GM23248 (cell line): ENCODE results near the gene STXBP3. TPM values are rescaled to one million over a fixed set of nuclear protein-coding genes. Genes with fewer than 3 reads are reported as not detected.

Source experiments
- DNase-seq: peaks from one replicate; pipeline ENCODE4 v3.0.0-alpha.2; 2015
- H2AFZ ChIP-seq: fragments of 200-600 bp; sonication (generic); 2 replicates; pipeline ENCODE4 v1.6.1; 2016; ENCODE audit warnings: antibody characterized with exemption
- H3F3A ChIP-seq: fragments of 200-600 bp; sonication (generic); 2 replicates; pipeline ENCODE4 v1.6.1; 2016; ENCODE audit warnings: mild to moderate bottlenecking, antibody characterized with exemption, mixed run types; ENCODE audit not compliant: insufficient read depth
- H3K27ac ChIP-seq: fragments of 200-600 bp; sonication (generic); 2 replicates; pipeline ENCODE4 v1.5.1; 2016; ENCODE audit warnings: mild to moderate bottlenecking
- H3K27me3 ChIP-seq: fragments of 200-600 bp; sonication (generic); replicated peaks from 2 replicates; pipeline ENCODE4 v1.6.1; 2016; ENCODE audit warnings: mild to moderate bottlenecking; ENCODE audit not compliant: insufficient read depth
- H3K36me3 ChIP-seq: fragments of 200-600 bp; sonication (generic); 2 replicates; pipeline ENCODE4 v1.6.1; 2016; ENCODE audit warnings: low read depth, mild to moderate bottlenecking
- H3K4me1 ChIP-seq: fragments of 200-600 bp; sonication (generic); 2 replicates; pipeline ENCODE4 v1.6.1; 2016; ENCODE audit warnings: mild to moderate bottlenecking; ENCODE audit not compliant: insufficient read depth
- H3K4me2 ChIP-seq: fragments of 200-600 bp; sonication (generic); one replicate; pipeline ENCODE4 v1.6.1; 2016; ENCODE audit warnings: mild to moderate bottlenecking; ENCODE audit not compliant: unreplicated experiment
- H3K4me3 ChIP-seq: fragments of 200-600 bp; sonication (generic); 2 replicates; pipeline ENCODE4 v1.5.1; 2016; ENCODE audit warnings: mild to moderate bottlenecking
- H3K79me2 ChIP-seq: fragments of 200-600 bp; sonication (generic); 2 replicates; pipeline ENCODE4 v1.6.1; 2016; ENCODE audit warnings: mild to moderate bottlenecking; ENCODE audit not compliant: insufficient read depth
- H3K9ac ChIP-seq: fragments of 200-600 bp; sonication (generic); 2 replicates; pipeline ENCODE4 v1.6.1; 2016; ENCODE audit warnings: mild to moderate bottlenecking
- H3K9me2 ChIP-seq: fragments of 200-600 bp; sonication (generic); 2 replicates; pipeline ENCODE4 v1.6.1; 2016; ENCODE audit warnings: mixed run types, mild to moderate bottlenecking, moderate library complexity; ENCODE audit not compliant: insufficient read depth
- H3K9me3 ChIP-seq: fragments of 200-600 bp; sonication (generic); one replicate; pipeline ENCODE4 v1.6.1; 2017; ENCODE audit warnings: low read depth
- H4K20me1 ChIP-seq: fragments of 200-600 bp; sonication (generic); 2 replicates; pipeline ENCODE4 v1.6.0; 2016; ENCODE audit not compliant: insufficient read depth
- EZH2 ChIP-seq: fragments of 200-600 bp; sonication (generic); IDR thresholded peaks from 2 replicates; pipeline ENCODE4 v1.6.1; 2018; ENCODE audit warnings: antibody characterized with exemption, mild to moderate bottlenecking; ENCODE audit not compliant: insufficient read depth, poor library complexity, severe bottlenecking
- EZH2phosphoT487 ChIP-seq: fragments of 200-600 bp; sonication (generic); IDR thresholded peaks from 2 replicates; pipeline ENCODE4 v1.6.1; 2018; ENCODE audit warnings: antibody characterized with exemption, moderate library complexity, mild to moderate bottlenecking, low read depth; ENCODE audit not compliant: insufficient read depth
- WGBS, 2 experiments: methylation state at CpG; one replicate each; pipeline ENCODE4 v1.1.6; 2015 to 2017; ENCODE audit warnings: low lambda C conversion rate in 2 of 2, low coverage in 1 of 2; ENCODE audit errors: missing lambda C conversion rate in 2 of 2; 5-methylcytosine and 5-hydroxymethylcytosine counted together
- in situ Hi-C: fragments of 300-500 bp; cut with MboI; formaldehyde crosslinking; loops from 2 replicates; pipeline ENCODE4 v1.15.0; 2020
- polyA plus RNA-seq: library from polyadenylated mRNA; unstranded; fragments of >200 nt; fragmentation: Nextera tagmentation; extraction: Ambion mirVana; gene quantifications from 2 replicates; pipeline ENCODE4 v1.2.1, GENCODE V29; 2016
- total RNA-seq: library from RNA; depleted of rRNA; stranded (reverse); fragments of >200 nt; shearing (Covaris generic); gene quantifications from 2 replicates; pipeline ENCODE4 v1.2.3, GENCODE V29; 2014

Gene STXBP3
- total and polyA plus RNA-seq, 2 experiments from 2014 or later: 42.3 to 43.7 TPM

- Histone ChIP-seq H3F3A (peaks cover 32% of the 10 kb centered on the region), H3K27me3 (no peaks in the 10 kb centered on the region), H3K27ac (peak overlapping the region; percentile 99), H4K20me1 (no peaks in the 10 kb centered on the region), H3K9me3 (no peaks in the 10 kb centered on the region), H3K36me3 (no peaks in the 10 kb centered on the region), H3K4me1 (peaks cover 25% of the 10 kb centered on the region), H3K9ac (peak overlapping the region; percentile 92; the same call in 1 of the 2 replicates), H3K9me2 (no peaks in the 10 kb centered on the region), H2AFZ (0 out of 2 replicates have a peak overlapping the region, but pooled peaks have one; percentile 8), H3K79me2 (no peaks in the 10 kb centered on the region), H3K4me2 (no peak overlapping the region), H3K4me3 (no peak overlapping the region)
- in situ Hi-C loops: loop anchor here (5.0 kb wide), 1 partner anchor 74 kb away; no protein-coding TSS in a partner anchor
- DNase-seq: no peak
- TF ChIP-seq EZH2: no peak
- no peak for TF ChIP-seq EZH2phosphoT487
Observed at GRCh38 chr1:108817811-108818210, 71.3 kb downstream of the STXBP3 start.

GRCh38 chr1:108819878-108820277, 73.4 kb downstream of the STXBP3 start:
- no peak overlapping the region for H3K9ac ChIP-seq
- H3K79me2 ChIP-seq: no peaks in the 10 kb centered on the region
- in situ Hi-C loops: loop anchor here (5.0 kb wide), 1 partner anchor 72 kb away; no protein-coding TSS in a partner anchor
- no peak for DNase-seq
- H2AFZ ChIP-seq: no peak overlapping the region
- no peaks in the 10 kb centered on the region for H3K27me3 ChIP-seq
- TF ChIP-seq EZH2phosphoT487 (no peak), EZH2 (no peak)
- no peaks in the 10 kb centered on the region for H3K36me3 ChIP-seq
- H3K9me2 ChIP-seq: no peaks in the 10 kb centered on the region
- H4K20me1 ChIP-seq: no peaks in the 10 kb centered on the region
- H3F3A ChIP-seq: peaks cover 21% of the 10 kb centered on the region
- H3K4me1 ChIP-seq: peaks cover 19% of the 10 kb centered on the region
- no peaks in the 10 kb centered on the region for H3K9me3 ChIP-seq
- no peak overlapping the region for H3K4me2 ChIP-seq
- WGBS, 2 experiments: 45 to 51% methylated on average over 5 of the region's 5 CpGs
- no peak overlapping the region for H3K4me3 ChIP-seq
- H3K27ac ChIP-seq: no peak overlapping the region

GRCh38 chr1:108823632-108824031, 77.2 kb downstream of the STXBP3 start:
- no peaks in the 10 kb centered on the region for H3K36me3 ChIP-seq
- no peaks in the 10 kb centered on the region for H3K79me2 ChIP-seq
- 29 to 30% methylated on average over 3 of the region's 3 CpGs for WGBS, 2 experiments
- peaks cover 10% of the 10 kb centered on the region for H3F3A ChIP-seq
- H3K4me3 ChIP-seq: no peak overlapping the region
- no peak for TF ChIP-seq EZH2
- no peak for TF ChIP-seq EZH2phosphoT487
- H3K4me1 ChIP-seq: peaks cover 9% of the 10 kb centered on the region
- no peaks in the 10 kb centered on the region for H3K27me3 ChIP-seq
- H3K9ac ChIP-seq: no peak overlapping the region
- H4K20me1 ChIP-seq: no peaks in the 10 kb centered on the region
- H2AFZ ChIP-seq: no peak overlapping the region
- H3K4me2 ChIP-seq: no peak overlapping the region
- H3K9me2 ChIP-seq: no peaks in the 10 kb centered on the region
- no peak overlapping the region for H3K27ac ChIP-seq
- DNase-seq: no peak
- H3K9me3 ChIP-seq: no peaks in the 10 kb centered on the region
- in situ Hi-C loops: no loop called here

GRCh38 chr1:108824051-108824450, 77.6 kb downstream of the STXBP3 start:
- Histone ChIP-seq H2AFZ (no peak overlapping the region), H3K9me3 (no peaks in the 10 kb centered on the region), H3K9me2 (no peaks in the 10 kb centered on the region), H3K27me3 (no peaks in the 10 kb centered on the region), H3K79me2 (no peaks in the 10 kb centered on the region), H3K4me3 (no peak overlapping the region), H4K20me1 (no peaks in the 10 kb centered on the region), H3K9ac (no peak overlapping the region), H3K27ac (no peak overlapping the region), H3F3A (peaks cover 14% of the 10 kb centered on the region), H3K4me2 (no peak overlapping the region), H3K4me1 (peaks cover 13% of the 10 kb centered on the region), H3K36me3 (no peaks in the 10 kb centered on the region)
- in situ Hi-C loops: no loop called here
- DNase-seq: no peak
- WGBS, 2 experiments: 77 to 80% methylated on average over 3 of the region's 3 CpGs
- TF ChIP-seq EZH2phosphoT487: no peak
- no peak for TF ChIP-seq EZH2
